GM19463 (cell line): ENCODE results near the gene SMG6.
A peak's percentile ranks its signal among the peaks of the same experiment; 100 is the strongest.

Experiments
- ATAC-seq: cut with Tn5 transposase; IDR thresholded peaks from one replicate; pipeline ENCODE4 v1.9.1; 2021; ENCODE audit warnings: mild to moderate bottlenecking, moderate library complexity; ENCODE audit not compliant: unreplicated experiment

Gene SMG6

DNA sequence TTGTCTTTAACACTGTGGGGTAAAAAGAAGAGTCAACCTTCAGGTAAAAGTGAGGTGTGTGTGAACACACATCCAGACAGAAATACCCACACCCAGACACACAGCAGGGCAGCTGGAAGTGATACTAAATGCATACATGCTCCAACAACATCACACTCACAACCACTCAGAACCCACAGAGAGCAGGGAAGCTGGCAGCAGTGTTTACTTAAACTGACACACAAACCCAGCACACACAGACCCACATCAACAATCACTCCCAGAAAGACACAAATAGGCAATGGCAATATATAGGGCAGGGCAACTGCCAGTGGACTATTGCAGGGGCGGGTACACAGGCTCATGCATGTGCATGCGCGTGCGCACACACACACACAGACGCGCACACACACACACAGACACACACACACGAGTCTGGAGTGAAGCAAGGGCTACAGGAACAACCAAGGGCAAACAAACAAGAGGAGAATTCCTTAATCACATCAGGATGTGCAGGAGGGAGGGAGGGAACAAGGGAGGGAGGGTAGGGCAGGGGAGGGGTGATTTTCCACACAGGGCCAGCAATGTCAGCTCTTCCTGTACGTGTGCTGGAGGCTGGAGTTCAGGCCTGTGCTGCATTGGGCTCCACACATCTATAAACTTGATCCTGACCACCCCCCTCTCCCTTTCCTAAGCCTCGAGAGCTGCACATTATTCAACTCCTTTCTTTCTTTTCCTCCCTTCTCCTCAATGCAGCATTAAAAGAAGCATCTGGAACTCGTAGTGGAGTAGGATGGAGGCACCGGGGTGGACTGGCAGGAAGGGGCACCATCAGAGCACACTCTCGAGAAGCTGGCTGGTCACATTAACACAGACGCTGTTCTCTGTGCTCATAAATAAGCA lies 218.6 kb downstream of the SMG6 start:
- ATAC-seq, result no peak

DNA sequence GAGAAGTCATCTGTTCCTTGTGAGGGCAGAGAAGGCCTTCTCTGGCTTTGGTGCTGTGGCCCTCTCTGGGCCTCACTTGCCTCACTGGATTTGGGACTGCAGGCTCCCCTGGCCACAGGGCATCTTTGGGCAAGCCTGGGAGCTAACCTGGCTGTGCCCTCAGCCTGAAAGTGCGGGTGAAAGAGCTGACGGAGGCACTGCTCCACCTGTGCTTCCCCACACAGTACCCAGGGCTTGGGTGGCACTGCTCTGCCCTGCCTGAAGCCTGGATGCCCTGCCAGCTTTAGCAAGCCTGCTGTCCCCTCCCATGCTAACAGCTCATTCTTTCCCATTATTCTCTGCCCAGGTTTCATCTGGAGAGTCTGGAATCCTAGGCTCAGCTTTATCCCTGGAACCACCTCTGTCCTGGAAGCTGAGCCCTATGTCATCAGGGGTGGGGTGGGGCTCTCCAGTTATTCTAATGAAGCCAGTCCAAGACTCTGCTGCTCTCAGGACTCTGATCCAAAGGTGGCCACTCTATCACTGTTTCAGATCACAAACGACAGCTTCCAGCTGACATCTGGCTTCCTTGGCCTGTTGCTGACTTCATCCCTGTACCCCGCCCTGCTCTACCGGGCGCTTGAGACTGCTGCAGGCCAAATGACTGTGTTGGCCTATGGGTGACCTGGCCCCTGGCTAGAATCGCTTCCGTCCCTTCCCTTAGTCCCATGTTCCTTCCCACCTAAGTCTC lies 219.4 kb downstream of the SMG6 start:
- no peak for ATAC-seq

DNA sequence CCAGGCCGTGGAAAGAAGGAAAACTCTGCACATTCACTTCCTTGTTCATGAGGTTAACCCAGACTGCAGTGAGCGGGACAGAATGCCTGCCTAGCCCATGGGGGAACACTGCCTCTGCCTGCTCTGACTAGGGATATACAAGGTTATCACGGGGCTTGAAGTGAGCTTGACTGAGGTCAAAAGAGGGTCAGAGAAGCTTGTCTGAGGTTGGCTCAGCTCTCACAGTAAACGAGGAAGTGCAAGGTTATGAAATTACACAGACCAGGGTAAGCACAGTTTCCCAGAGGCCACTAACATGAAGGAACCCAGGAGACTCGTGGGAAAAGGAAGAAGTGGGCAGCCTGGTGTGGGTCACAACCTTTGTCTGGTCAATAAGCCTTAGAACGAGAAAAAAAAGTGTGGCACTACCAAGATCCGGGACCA lies 220.0 kb downstream of the SMG6 start:
- ATAC-seq, result peak; percentile 64

DNA sequence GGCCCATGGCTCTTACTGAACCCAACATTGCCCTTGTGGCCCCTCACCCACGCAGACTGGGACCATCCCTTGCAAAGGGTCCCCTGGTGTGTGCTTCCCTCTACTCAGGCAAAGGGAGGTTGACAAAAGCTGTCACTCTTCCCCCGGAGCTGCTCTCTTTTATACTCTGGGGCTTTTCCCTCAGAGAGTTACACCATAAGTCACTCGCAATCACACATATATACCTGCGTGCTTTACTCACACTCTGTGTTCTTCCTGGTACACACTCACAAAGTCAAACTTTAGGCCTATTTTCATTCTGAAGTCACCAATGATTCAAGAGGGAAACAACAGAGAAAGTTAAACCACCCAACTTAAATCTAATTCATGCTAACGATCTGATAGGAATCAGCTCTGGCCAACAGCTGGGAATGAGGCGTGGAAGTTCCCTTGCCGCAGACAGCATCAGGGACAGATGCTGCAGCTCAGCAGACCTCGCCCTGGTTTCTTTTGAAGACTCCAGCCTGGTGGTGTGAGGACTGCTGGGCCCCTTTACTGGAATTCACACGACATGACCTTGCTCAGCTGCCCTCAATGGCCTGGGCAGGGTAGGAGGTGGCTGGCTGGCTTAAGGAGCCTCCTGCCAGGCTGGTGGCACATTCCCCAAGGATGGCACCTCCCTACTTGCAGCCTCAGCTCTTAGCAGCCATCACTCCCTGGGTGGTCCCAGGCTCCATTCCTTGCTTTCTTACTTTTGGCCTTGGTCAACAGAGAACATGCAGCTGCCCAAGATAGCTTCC lies 221.4 kb downstream of the SMG6 start:
- ATAC-seq, result no peak

DNA sequence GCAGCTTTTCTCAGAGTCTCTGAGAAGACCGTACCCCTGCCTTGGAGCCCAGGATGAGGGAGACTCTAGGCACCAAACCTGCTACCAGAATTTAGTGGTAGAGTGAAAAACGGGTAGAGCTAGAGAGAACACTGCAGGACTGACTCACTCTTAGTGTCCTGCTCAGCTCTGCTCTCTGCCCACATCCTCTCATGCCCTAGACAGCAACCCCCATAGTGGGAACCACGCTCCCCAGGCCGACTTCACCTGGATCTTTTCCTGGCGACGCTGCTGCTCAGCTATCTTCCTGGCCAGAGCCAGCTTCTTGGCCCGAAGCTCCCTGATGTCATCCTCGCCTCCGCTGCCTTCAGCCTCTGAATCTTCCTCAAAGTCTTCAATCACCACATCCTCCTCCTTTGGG lies 222.0 kb downstream of the SMG6 start:
- ATAC-seq, result no peak

DNA sequence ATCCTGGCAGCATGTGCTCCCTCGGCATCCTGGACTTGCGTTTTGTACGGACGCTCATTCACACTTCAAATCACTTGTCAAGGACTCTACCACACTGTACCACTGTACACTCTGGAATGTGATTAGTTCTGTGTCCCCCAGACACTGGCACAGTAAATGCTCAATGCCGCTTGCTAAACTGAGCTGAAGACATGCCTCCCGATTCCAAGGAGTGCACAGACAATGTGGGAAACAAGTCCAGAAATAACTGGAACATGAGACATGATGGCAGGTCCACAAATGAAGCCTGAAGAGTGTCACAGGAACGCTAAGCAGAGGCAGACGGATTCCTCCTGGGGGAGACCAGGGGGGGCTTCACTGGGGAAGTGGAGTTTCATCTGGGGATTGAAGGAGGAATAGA lies 226.5 kb downstream of the SMG6 start:
- ATAC-seq, result no peak

DNA sequence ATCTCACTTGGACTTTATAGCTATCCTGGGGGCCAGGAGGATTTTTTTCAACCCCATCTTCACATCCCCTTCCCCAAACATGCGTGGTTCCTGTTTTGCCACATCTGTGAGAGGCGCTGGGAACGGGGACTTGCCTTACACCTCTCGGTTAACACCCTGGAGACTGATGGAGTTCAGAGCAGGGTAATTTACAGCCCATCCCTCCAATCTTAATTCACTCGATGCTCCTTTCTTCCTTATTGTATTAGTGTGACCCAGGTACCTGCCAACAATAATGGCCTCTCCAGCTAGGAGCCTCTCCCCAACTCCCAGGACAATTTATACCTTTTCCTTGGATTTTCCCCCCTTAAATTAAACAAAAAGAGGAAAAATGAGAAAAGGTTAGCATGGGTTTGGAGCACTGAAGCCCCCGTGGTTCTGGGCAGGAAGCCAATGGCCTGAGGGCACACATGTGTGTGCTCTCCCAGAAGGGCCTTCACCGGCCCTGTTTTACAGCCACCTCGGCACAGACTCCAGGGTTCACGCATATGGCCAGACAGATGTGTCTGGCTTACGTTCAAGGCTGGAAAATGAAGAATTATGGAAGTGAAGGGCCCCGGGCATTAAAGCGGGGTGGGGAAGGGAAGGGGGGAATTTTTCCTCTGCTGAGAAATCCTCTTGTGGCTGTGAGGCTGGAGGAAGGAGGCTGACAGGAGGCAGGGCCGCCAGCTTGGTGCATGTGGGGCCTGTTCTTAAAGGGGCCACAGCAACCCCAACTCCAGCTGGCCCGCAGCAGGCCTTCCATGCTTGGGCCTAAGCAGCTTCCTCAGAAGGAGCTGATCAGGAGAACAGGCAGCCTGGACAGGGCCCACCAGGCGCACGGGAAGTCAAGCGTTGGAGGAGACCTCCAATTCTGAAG lies 227.2 kb downstream of the SMG6 start:
- ATAC-seq, result no peak

DNA sequence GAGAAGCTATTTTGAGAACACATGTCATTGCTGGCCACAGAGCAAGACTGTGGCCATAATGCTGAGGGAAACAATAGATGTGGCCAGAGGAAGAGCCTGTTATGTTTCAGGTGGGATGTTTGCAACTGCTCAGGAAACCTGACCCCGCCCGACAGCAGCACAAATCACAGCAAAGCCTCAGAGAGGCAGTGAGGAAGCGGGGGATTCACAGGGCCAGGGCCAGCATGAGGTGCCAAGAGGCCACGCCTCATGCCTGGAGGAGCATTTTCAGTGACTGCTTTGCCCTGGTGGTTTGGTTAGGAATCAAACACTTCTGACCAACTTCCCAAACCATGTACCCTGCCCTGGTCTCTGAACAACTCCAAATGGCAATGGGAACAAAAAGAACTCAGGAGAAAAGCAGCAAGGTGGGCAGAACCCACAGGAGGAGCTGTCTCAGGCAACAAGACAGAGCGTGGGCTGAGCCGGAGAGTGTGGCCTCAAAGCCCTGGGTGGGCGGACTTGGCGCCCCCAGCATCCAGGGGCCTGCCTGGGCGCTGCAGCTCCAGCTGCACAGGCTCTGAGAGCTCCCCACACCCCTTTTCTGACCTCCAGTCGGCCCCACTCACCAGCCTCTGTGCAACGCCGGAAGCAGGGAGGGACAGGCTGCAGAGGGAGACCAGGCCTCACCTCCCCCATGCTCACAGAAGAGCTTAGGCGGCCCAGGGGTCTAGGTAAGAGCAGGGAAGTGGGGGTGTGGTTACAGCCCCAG lies 228.1 kb downstream of the SMG6 start:
- no peak for ATAC-seq

DNA sequence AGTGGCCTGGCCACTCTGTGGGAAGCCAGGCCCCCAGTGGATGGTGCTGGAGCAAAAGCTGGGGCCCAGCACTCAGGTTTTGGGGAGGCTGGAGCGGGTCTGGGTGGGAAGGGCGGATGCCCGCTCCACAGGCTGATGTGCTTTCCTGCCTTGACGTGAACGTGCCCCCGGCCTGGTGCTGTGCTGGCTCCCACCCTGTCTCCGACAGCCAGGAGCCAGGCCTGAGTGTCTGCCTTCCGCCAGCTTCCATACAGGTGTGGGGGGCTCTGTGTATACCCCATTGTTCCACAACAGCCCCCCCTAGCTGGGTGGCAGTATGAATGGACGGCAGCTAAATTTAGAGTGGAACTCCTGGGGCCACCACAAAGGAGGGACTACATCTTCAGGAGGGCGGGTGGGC lies 228.7 kb downstream of the SMG6 start:
- no peak for ATAC-seq

DNA sequence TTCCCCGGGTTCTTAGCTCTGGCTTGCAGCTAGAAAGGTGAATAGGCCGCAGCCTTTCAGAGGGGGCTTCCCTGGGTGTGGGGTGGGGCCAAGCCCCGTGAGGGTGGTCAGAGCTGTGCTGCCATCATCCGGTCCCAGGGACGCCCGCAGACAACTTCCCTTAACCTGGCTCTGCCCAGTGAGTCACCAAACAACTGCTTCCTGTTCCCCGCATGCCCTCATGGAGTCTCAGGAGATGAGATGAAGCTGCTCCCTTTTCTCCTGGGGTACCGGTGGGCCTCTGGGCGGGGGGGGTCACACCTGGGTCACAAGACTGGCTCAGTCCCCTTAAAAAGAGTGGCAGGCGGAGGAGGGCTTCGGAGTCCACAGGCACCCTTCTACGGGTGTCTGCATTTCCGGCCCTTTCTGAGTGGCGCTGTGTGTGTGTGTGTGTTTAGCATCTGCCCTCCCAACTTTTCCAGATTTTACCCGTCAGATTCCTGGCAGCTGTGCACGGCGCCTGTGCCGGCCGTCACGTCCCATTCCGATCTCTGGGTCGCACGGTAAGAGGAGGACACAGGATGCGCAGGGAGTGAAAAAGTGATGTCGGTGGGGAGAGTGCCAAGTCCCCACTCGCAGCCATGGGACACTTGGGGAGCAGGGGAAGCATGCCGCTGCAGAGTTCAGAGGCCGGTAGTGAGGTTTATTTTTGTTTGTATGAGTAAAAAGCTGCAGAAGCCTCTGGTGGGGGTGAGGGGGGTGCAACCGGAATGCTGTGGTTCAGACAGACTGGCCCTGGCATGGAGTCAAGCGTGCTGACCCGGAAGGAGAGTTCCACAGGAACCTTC lies 231.9 kb downstream of the SMG6 start:
- no peak for ATAC-seq

DNA sequence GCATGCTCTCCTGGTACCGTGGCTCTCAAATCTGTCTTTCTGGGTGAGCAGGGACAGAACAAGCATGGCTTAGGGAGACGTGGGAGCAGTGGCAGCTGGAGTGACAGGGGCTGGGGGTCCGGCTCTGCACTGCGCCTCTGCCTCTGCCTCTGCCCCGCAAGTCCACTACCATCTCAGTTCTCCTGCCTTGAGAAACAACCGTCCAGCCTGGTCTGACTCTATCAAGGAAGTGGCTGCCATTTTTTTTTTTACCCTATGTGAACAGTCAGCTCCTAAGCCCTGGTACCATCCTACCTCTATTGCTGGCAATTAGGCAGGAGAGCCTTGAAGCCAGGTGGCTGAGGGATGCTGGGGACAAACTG lies 232.6 kb downstream of the SMG6 start:
- ATAC-seq, result no peak

DNA sequence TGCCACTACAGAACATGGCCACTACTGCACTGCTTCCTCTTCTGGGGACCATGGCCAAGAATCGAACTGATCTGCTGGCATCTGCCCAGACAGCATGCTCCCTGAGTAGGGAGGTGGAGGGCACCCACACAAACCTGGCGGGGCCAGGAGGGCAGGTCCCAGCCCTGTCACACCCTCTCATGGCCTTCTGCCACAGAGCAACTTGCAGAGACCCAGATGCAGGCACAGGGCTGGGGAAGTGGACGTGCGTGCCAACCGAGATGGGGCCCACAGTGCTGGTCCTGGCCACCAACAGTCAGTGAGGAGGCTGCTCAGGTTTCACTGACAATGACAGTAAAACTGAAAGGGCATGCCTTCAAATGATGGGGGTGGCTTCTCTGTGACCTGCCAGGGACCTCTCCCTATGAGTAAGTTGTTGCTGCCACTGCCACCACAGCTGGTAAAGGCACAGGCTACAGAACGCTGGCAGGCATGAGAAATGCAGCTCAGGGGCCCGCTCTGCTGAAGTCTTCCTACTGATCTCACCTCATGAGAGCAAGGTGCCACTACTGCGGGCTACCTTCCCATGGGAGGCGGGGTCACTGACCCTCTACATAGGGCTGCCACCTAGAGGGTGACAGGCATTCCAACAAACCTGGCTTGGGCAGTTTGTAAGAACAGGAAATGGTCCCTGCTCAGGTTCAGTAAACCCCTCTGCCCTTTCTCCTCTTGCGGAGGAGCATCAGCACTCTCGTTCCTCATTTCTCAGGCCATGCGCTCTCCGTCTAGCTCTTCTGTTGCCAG lies 233.2 kb downstream of the SMG6 start:
- peak; percentile 77 for ATAC-seq

DNA sequence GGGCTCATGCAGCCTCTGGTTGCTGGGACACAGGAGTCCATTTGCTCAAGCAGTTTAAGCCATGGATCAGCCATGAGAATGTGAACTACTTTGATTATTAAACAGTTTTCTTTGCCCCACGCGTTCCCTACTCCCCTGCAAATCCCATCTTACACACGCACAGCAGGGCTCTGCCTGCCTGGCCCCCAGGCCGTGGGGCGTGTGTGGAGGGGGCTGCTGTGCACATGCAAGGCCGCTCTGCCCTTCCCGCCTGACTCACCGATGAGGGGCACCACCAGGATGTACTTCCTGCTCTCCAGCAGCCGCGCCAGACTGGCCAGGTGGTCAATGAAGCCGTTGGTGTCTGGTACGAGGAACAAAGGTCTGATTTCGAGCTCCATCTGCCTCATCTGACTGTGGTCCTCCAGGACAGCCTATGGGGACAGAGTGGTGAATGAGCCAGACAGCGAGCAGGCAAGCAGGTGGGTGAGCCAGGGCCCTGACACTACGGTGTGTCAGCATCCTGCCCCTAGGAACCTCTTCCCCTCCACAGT lies 235.0 kb downstream of the SMG6 start:
- ATAC-seq, result no peak

DNA sequence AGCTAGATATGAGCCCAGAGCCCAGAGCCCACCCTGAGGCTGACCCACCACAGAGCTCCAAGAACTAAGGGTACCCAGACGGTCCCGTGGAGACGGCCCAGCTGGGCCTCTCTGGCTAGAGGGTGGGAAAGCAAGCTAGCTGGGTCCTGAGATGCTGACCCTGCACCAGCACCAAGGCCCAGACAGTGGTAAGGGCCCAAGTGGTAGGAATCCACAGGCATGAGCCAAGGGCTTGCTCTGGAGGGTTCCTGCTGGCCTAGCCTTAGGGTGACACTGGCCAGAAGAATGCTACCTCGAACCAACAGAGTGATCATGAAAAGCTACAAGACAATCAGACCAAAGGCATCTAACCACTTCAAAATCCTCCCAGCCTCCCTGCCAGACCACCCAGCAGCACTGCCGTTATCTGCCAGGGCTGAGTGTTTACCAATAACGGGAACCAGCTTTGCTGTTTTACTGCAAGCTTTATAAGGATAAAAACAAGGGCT lies 235.5 kb downstream of the SMG6 start:
- no peak for ATAC-seq

DNA sequence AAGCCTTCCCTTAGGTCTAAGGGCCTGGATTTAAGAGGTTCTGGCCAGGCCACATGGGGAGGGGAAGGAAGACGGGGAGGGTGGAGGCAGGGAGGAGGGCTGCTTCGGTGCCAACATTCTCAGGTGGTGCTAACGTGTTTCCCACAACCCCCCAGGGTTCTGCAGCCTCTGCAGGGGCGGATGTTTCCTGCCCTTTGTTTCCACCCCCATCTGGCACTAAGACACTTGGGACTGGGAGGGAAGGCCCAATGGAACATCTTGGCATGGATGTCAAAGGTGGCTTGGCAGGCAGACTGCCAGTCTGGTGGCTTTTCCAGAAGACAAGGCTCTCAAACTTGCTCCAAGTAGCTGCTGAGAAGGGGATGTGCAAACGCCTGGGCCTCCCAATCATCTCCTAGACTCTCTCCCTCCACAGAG lies 236.0 kb downstream of the SMG6 start:
- no peak for ATAC-seq

DNA sequence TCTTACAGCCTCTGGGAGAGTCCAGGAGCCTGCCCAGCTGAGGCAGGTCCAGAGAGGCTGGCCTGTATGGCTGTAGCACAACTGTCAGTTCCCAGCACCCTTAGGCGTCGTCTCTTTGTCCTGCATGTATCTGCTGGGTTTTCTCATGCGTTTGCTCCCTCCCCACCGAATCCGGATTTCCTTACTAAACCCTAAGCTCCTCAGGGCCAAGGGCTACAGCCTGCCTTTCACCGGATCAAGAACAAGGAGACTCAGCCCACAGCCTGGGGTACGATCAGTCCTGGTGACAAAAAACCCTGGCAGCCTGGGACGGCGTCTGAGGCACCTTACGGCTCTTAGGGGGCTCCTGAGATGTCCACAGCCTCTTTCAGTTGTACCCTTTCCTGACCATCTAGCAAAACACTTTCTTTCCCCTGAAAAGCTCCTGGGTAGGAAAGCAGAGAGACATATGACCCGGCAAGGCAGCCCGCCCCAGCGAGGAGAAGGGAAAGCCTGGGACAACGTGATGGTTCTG lies 236.5 kb downstream of the SMG6 start:
- no peak for ATAC-seq

DNA sequence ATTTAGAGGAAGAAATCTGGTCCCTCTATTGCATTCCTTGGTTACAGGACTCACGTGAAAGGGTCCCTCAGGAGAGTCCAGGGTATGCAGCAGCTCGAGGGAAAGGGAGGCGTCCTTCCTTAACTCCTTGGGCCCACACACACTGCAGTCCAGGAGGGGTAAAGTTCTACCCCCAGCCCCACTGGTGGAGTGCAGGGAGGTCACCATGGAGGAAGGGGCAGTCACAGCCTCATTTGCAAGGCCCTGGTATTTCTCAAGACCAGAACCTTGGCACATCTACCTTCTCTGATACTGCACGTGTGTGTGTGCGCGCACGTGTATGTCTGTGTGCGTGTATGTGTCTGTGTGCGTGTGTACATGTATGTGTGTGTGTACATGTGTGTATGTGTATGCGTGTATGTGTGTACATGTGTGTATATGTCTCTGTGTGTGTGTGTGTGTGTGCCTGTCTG lies 237.6 kb downstream of the SMG6 start:
- ATAC-seq, result no peak
